GM12865 (cell line): Measurements from ENCODE around the gene CCNA2.
A peak's percentile ranks its signal among the peaks of the same experiment; 100 is the strongest.

Source experiments
- DNase-seq: peaks from one replicate; pipeline ENCODE4 v3.0.0; 2010; ENCODE audit warnings: low read depth
- H3K4me3 ChIP-seq: 2 replicates; pipeline ENCODE4 v1.5.1; 2011; ENCODE audit warnings: mild to moderate bottlenecking, low read depth, low read length, control low read depth
- CTCF ChIP-seq: IDR thresholded peaks from 2 replicates; pipeline ENCODE4 v1.5.1; 2011; ENCODE audit warnings: low read length, control low read depth, low read depth, inconsistent platforms; ENCODE audit not compliant: insufficient read depth; ENCODE audit errors: missing control alignments

Gene CCNA2

GRCh38 chr4:121799208-121799823 lies 24.4 kb downstream of the CCNA2 start:
- no peak overlapping the region for H3K4me3 ChIP-seq
- peak; percentile 46 for DNase-seq

GRCh38 chr4:121796283-121796682 lies 27.4 kb downstream of the CCNA2 start:
- H3K4me3 ChIP-seq = no peak overlapping the region
- TF ChIP-seq CTCF = no peak
- no peak for DNase-seq

More at GRCh38 chr4:121799208-121799823, 24.4 kb downstream of the CCNA2 start:
- TF ChIP-seq CTCF = no peak

- DNase-seq = no peak
- H3K4me3 ChIP-seq = no peak overlapping the region
- no peak for TF ChIP-seq CTCF
These were observed 29.0 kb downstream of the CCNA2 start for GRCh38 chr4:121794505-121795188.

- DNase-seq = no peak
- no peak for TF ChIP-seq CTCF
- no peak overlapping the region for H3K4me3 ChIP-seq
These were observed 30.7 kb downstream of the CCNA2 start for GRCh38 chr4:121792966-121793365.

GRCh38 chr4:121791481-121791880 lies 32.2 kb downstream of the CCNA2 start:
- TF ChIP-seq CTCF = no peak
- no peak for DNase-seq
- H3K4me3 ChIP-seq = no peak overlapping the region

- no peak overlapping the region for H3K4me3 ChIP-seq
- no peak for TF ChIP-seq CTCF
- no peak for DNase-seq
These were observed 32.7 kb downstream of the CCNA2 start for GRCh38 chr4:121790976-121791375.
